VCaP (cell line): Measurements from ENCODE around the gene NAA30.

Experiments used
- H3K27ac ChIP-seq: fragments of 450-650 bp; 2 replicates; pipeline ENCODE4 v1.5.1; 2017
- CTCF ChIP-seq: fragments of 450-650 bp; conservative IDR thresholded peaks from 2 replicates; pipeline ENCODE4 v1.5.1; 2017; ENCODE audit warnings: mild to moderate bottlenecking, moderate library complexity

NAA30 gene

GRCh38 chr14:57400556-57401494 is 10.4 kb downstream of the NAA30 start:
- TF ChIP-seq CTCF, result no peak
- no peak overlapping the region for H3K27ac ChIP-seq

- no peak overlapping the region for H3K27ac ChIP-seq
- no peak for TF ChIP-seq CTCF
Observed at GRCh38 chr14:57401501-57401900, 11.1 kb downstream of the NAA30 start.

GRCh38 chr14:57402173-57402852 is 11.9 kb downstream of the NAA30 start:
- TF ChIP-seq CTCF, result no peak
- H3K27ac ChIP-seq, result no peak overlapping the region

GRCh38 chr14:57403521-57403864 is 13.1 kb downstream of the NAA30 start:
- H3K27ac ChIP-seq, result no peak overlapping the region

GRCh38 chr14:57405562-57405961 is 15.2 kb downstream of the NAA30 start:
- TF ChIP-seq CTCF, result no peak

More at GRCh38 chr14:57403521-57403864, 13.1 kb downstream of the NAA30 start:
- TF ChIP-seq CTCF, result no peak

GRCh38 chr14:57408037-57408436 is 17.7 kb downstream of the NAA30 start:
- no peak overlapping the region for H3K27ac ChIP-seq
- TF ChIP-seq CTCF, result no peak

More at GRCh38 chr14:57405562-57405961, 15.2 kb downstream of the NAA30 start:
- H3K27ac ChIP-seq, result no peak overlapping the region

GRCh38 chr14:57408634-57409033 is 18.2 kb downstream of the NAA30 start:
- TF ChIP-seq CTCF, result no peak
- no peak overlapping the region for H3K27ac ChIP-seq
